ENCODE data around the gene SV2B.

The SV2B gene

DNA sequence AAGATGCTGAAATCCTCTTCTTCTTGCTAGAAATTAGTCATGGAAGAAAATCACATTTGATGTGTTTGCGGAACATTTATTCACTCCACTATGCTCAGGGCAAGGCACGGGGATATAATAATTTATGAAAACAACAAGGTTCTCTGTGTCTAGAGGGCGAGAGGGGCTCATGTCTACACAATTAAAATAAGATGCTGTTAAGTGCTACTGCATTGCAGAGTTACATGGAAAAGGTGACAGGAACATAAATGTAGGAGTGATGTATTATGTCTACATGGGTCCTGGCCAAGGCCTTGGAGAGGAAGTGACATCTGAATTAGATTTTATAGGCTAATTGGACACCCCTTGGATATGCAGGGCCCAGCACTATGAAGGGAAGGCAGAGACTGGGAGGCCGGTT is 96.1 kb downstream of the SV2B start:
- H3K9me3 ChIP-seq (ENCODE audit: control insufficient read depth, low read length), result no peaks in the 10 kb centered on the region
- no peak overlapping the region for H3K9ac ChIP-seq (ENCODE audit: low read length)
- H3K4me1 ChIP-seq (ENCODE audit: control insufficient read depth, insufficient read depth, low read length), result no peaks in the 10 kb centered on the region
- H3K4me3 ChIP-seq (ENCODE audit: low read length), result no peak overlapping the region
- DNase-seq (ENCODE audit: low read depth), result no peak
- peaks cover 6% of the 10 kb centered on the region for H3K27me3 ChIP-seq (replicated peaks; ENCODE audit: control insufficient read depth, insufficient read depth, low read length)
- H3K36me3 ChIP-seq (ENCODE audit: control insufficient read depth, insufficient read depth, low read length, severe bottlenecking), result no peaks in the 10 kb centered on the region

DNA sequence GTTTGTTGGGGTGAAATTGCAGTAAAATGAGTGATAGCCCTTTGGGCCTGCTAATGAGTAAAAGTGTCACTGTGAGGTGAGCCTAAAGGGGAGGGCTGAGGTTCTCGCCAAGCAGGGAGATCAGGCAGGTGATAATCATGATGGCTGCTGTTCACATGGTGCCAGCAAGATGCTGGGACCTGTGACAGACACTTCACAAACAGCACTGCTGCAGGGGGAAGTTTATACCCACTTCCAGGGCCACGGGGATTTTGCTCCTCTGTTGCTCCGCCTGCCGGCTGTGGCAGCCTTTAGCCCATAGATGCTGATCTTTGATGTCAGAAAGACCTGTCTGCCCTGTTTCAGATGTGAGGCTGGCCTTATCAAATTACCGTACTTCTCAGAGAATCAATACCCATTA is 96.7 kb downstream of the SV2B start:
- Histone ChIP-seq H3K9me3 (ENCODE audit: control insufficient read depth, low read length) (no peaks in the 10 kb centered on the region), H3K4me3 (ENCODE audit: low read length) (no peak overlapping the region), H3K27me3 (replicated peaks; ENCODE audit: control insufficient read depth, insufficient read depth, low read length) (peaks cover 10% of the 10 kb centered on the region), H3K9ac (ENCODE audit: low read length) (no peak overlapping the region), H3K4me1 (ENCODE audit: control insufficient read depth, insufficient read depth, low read length) (no peaks in the 10 kb centered on the region), H3K36me3 (ENCODE audit: control insufficient read depth, insufficient read depth, low read length, severe bottlenecking) (no peaks in the 10 kb centered on the region)
- DNase-seq (ENCODE audit: low read depth), result no peak

DNA sequence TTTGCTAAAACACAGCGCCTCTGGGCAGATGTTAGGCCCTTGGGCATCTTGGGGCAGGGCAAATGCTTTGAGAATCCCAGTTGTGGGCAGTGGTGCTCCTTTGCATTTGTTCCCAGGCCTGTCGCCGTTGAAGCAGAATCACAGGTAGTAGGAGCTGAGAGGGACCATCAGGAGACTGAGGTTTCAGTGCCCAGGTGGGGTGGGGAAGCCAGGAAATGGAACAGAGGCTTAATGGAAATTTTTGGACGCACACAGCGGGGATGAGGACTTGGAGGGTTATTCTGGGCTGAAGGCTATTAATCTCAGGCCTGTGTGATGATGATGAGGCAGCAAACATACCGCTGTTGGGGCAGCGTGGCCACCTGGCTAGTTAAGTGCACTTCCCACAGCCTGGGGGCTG is 99.5 kb downstream of the SV2B start:
- peaks cover 10% of the 10 kb centered on the region for H3K27me3 ChIP-seq (replicated peaks; ENCODE audit: control insufficient read depth, insufficient read depth, low read length)
- H3K4me1 ChIP-seq (ENCODE audit: control insufficient read depth, insufficient read depth, low read length), result no peaks in the 10 kb centered on the region
- H3K9me3 ChIP-seq (ENCODE audit: control insufficient read depth, low read length), result no peaks in the 10 kb centered on the region
- H3K9ac ChIP-seq (ENCODE audit: low read length), result no peak overlapping the region
- DNase-seq (ENCODE audit: low read depth), result no peak
- H3K4me3 ChIP-seq (ENCODE audit: low read length), result no peak overlapping the region
- H3K36me3 ChIP-seq (ENCODE audit: control insufficient read depth, insufficient read depth, low read length, severe bottlenecking), result no peaks in the 10 kb centered on the region

DNA sequence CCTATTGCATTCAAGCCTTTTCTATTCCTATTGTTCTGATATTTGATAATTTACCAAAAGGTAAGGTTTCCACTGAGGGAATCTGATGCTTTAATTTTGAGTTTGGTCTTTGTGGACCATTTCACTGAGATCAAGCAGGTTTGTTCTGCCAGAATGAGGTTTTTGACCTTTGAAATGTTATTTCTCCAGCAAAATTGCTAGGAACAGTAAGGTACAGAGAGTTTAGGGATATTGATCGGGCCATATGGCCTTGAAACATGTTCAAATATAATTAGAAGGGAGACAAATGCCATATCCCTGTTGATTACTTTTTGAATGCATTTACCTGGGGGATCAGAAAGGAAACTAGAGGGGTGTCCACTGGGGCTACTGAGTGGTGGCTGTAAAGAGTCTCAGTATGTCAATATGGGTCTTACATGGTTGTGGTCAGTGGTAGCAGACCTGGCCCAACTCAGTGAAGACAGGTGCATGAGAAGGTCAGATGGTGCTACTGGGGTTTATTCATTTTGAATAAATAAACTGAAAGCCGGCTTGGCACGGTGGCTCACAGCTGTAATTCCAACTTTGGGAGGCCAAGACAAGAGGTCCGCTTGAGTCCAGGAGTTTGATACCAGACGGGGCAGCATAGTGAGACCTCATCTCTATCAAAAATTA is 100.2 kb downstream of the SV2B start:
- peaks cover 10% of the 10 kb centered on the region for H3K27me3 ChIP-seq (replicated peaks; ENCODE audit: control insufficient read depth, insufficient read depth, low read length)
- H3K36me3 ChIP-seq (ENCODE audit: control insufficient read depth, insufficient read depth, low read length, severe bottlenecking), result no peaks in the 10 kb centered on the region
- H3K4me3 ChIP-seq (ENCODE audit: low read length), result no peak overlapping the region
- no peak overlapping the region for H3K9ac ChIP-seq (ENCODE audit: low read length)
- no peaks in the 10 kb centered on the region for H3K9me3 ChIP-seq (ENCODE audit: control insufficient read depth, low read length)
- no peaks in the 10 kb centered on the region for H3K4me1 ChIP-seq (ENCODE audit: control insufficient read depth, insufficient read depth, low read length)
- no peak for DNase-seq (ENCODE audit: low read depth)

DNA sequence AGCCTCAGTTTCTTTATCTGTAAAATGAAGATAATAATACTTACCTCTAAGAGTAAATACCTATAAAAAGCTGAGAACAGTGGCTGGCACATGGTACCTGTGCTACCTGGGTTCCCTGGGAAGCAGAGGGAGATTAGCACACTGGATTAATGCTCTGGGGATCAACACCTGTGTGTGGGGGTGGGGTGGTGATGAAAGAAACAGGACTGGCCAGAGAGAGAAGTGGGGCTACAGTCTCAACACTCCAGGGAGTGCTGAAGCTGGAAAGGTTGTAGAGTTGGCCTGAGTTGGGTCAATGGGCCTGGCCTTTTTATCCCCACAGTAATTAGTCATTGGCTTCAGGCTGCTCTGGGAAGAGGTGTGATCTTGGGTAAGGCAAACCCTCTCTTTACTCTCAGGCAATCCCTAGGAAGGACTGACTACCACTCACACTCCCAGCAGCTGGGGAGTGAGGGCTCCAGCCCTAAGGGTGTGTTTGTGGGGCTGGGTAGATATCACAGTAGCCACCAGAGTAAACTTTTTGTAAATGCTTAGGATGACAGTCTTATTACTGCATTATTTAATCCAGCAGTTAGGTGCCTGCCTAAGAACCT is 102.5 kb downstream of the SV2B start:
- no peaks in the 10 kb centered on the region for H3K4me1 ChIP-seq (ENCODE audit: control insufficient read depth, insufficient read depth, low read length)
- H3K4me3 ChIP-seq (ENCODE audit: low read length), result no peak overlapping the region
- no peaks in the 10 kb centered on the region for H3K9me3 ChIP-seq (ENCODE audit: control insufficient read depth, low read length)
- DNase-seq (ENCODE audit: low read depth), result no peak
- peaks cover 11% of the 10 kb centered on the region for H3K27me3 ChIP-seq (replicated peaks; ENCODE audit: control insufficient read depth, insufficient read depth, low read length)
- no peak overlapping the region for H3K9ac ChIP-seq (ENCODE audit: low read length)
- no peaks in the 10 kb centered on the region for H3K36me3 ChIP-seq (ENCODE audit: control insufficient read depth, insufficient read depth, low read length, severe bottlenecking)

DNA sequence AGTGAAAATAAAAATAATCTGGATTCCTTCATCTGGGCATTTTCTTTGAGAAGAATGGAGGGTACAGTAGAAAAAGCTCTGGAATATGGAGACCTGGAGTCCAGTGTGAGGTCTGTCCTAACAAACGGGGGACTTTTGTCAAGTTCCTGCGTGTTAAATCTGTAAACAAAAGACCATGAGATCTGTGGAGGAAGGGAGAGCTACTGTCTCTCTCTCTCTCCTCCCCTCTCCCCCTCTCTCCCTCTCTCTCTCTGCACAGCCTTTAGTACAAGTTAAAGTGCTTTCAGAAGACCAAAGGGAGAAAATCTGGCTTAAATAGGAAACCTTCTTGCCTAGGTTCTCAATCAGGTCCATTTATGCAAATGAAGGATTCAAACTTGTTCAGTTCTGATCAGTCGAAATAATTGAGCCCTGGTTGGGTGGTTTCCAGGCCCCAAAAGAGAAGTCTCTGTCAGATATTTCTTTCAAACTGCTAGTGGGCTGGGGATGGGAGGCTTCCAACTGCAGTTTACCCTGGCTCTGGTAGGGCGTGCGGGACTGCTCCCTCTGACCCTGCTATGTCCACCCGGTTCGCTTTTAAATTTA is 103.7 kb downstream of the SV2B start:
- no peaks in the 10 kb centered on the region for H3K9me3 ChIP-seq (ENCODE audit: control insufficient read depth, low read length)
- DNase-seq (ENCODE audit: low read depth), result no peak
- H3K36me3 ChIP-seq (ENCODE audit: control insufficient read depth, insufficient read depth, low read length, severe bottlenecking), result no peaks in the 10 kb centered on the region
- no peaks in the 10 kb centered on the region for H3K4me1 ChIP-seq (ENCODE audit: control insufficient read depth, insufficient read depth, low read length)
- H3K9ac ChIP-seq (ENCODE audit: low read length), result no peak overlapping the region
- H3K27me3 ChIP-seq (replicated peaks; ENCODE audit: control insufficient read depth, insufficient read depth, low read length), result peaks cover 21% of the 10 kb centered on the region
- no peak overlapping the region for H3K4me3 ChIP-seq (ENCODE audit: low read length)

DNA sequence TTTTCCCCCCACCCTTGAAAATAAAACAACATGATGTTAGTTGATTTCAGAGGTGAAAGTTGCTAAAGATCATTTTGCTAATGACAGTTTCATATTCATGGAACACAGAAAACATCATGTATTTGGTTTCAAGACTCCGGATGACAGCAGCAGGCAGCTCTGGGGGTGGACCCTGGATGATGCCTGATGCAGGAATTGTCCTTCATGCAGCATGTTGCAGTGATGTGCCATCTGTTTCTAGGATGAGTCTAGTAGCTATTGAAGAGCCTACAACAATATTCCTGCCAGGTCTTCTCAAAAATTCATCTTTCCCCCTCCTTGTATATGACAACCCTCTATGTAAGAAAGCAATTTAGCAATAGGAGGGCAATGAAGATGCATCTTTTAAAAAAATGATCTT is 108.3 kb downstream of the SV2B start:
- Histone ChIP-seq H3K4me1 (ENCODE audit: control insufficient read depth, insufficient read depth, low read length) (no peaks in the 10 kb centered on the region), H3K36me3 (ENCODE audit: control insufficient read depth, insufficient read depth, low read length, severe bottlenecking) (no peaks in the 10 kb centered on the region), H3K9ac (ENCODE audit: low read length) (no peak overlapping the region), H3K4me3 (ENCODE audit: low read length) (no peak overlapping the region), H3K9me3 (ENCODE audit: control insufficient read depth, low read length) (peaks cover under 1% of the 10 kb centered on the region), H3K27me3 (replicated peaks; ENCODE audit: control insufficient read depth, insufficient read depth, low read length) (peaks cover 14% of the 10 kb centered on the region)
- DNase-seq (ENCODE audit: low read depth), result no peak

DNA sequence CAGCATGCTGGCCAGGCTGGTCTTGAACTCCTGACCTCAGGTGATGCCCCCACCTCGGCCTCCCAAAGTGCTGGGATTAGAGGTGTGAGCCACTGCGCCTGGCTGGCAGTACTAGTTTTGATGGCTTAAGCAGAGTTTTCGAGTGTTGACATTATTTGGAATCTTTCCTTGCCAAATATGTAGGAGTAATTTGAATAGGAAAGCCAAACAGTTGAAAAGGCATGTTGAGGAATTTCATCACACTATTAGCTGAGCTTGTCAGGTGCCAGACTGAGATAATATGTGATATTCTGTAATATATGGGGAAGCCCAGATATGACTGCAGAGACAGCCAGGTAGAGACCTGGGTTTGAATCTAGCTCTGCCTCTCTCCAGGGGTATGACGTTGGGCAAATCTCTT is 109.3 kb downstream of the SV2B start:
- DNase-seq (ENCODE audit: low read depth), result no peak
- Histone ChIP-seq H3K4me3 (ENCODE audit: low read length) (no peak overlapping the region), H3K9ac (ENCODE audit: low read length) (no peak overlapping the region), H3K27me3 (replicated peaks; ENCODE audit: control insufficient read depth, insufficient read depth, low read length) (peaks cover 14% of the 10 kb centered on the region), H3K4me1 (ENCODE audit: control insufficient read depth, insufficient read depth, low read length) (no peaks in the 10 kb centered on the region), H3K36me3 (ENCODE audit: control insufficient read depth, insufficient read depth, low read length, severe bottlenecking) (no peaks in the 10 kb centered on the region), H3K9me3 (ENCODE audit: control insufficient read depth, low read length) (peaks cover 10% of the 10 kb centered on the region)

DNA sequence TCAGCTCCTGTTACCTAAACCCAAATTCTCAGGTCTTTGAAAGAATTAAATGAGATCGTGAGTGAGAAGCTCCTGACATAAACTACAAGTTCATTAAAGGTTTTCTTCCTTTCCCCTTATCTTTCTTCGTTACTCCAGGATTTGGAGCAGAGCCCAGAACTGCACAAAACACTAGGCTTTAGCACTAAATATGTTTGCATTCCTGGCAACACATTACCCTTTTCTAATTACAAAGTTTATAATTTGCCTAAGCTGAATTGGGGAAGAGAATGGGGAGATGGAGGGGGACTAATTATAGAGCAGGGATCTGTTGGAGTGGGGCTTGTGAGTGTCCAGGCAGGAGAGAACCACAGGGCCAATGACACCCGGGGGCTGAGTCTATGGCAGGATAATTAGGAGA is 109.7 kb downstream of the SV2B start:
- Histone ChIP-seq H3K9ac (ENCODE audit: low read length) (no peak overlapping the region), H3K9me3 (ENCODE audit: control insufficient read depth, low read length) (peaks cover 10% of the 10 kb centered on the region), H3K36me3 (ENCODE audit: control insufficient read depth, insufficient read depth, low read length, severe bottlenecking) (no peaks in the 10 kb centered on the region), H3K4me3 (ENCODE audit: low read length) (no peak overlapping the region), H3K27me3 (replicated peaks; ENCODE audit: control insufficient read depth, insufficient read depth, low read length) (peaks cover 14% of the 10 kb centered on the region), H3K4me1 (ENCODE audit: control insufficient read depth, insufficient read depth, low read length) (no peaks in the 10 kb centered on the region)
- no peak for DNase-seq (ENCODE audit: low read depth)

DNA sequence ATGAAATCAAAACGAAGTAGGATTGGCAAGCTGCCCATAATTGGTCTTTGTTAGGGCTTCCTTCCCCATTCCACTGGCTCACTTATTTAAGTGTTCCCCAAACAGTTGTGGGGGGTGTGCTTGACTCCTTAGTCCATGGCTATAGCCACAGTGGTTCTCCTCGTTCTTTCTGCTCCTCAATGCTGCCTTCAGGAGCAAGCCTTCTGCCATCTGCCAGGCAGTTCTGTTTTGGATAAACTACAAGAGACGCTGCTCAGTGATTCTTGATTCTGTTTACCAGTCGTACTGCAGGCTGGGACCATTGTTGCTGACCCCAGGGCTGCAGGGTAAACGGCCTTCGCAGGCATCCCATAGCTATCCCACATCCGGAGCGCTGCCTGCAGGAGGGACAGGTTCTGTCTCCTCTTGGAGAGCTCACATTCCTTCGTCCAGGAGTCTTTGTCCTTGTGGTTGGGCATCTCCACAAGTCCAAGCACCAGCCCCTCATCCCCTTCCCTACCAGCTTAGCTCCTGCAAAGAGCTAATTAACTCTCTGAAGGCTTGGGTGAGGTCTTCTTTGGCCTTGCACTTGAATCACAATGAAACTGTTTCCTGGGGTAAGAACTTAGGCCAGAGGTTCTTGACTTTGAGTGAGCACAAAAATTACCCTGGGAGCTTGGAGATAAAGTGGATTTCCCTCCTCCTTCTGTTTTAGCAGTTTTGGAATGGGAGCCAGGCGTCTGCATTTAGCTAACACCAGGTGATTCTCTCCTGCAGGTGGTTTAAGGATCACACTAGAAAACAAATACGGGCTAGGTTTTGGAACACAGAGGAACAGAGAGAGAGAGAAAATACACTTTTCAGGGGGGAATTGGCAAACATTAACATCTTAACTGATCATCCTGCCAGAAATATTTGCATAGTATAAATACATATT is 114.9 kb downstream of the SV2B start:
- no peaks in the 10 kb centered on the region for H3K36me3 ChIP-seq (ENCODE audit: control insufficient read depth, insufficient read depth, low read length, severe bottlenecking)
- peaks cover 10% of the 10 kb centered on the region for H3K9me3 ChIP-seq (ENCODE audit: control insufficient read depth, low read length)
- DNase-seq (ENCODE audit: low read depth), result no peak
- H3K9ac ChIP-seq (ENCODE audit: low read length), result no peak overlapping the region
- no peak overlapping the region for H3K4me3 ChIP-seq (ENCODE audit: low read length)
- no peaks in the 10 kb centered on the region for H3K4me1 ChIP-seq (ENCODE audit: control insufficient read depth, insufficient read depth, low read length)
- peaks cover 5% of the 10 kb centered on the region for H3K27me3 ChIP-seq (replicated peaks; ENCODE audit: control insufficient read depth, insufficient read depth, low read length)

DNA sequence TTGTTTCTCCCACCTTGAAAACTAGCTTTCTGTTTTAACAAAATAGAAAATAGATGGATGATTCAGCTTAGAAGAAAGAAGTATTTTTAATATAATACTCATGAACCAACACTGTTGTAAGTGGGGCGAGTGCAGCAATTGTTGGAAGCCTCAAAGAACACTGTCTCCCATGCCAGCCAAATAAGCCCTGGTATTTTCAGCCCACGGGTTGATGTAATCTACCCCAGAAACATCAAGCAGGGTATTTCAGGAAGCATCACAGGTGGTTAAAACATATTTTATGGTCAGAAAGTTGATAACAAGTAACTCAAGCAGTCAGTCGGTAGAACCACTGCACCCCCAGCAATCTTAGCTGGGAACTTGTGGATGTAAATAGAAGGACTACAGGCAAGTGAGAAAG is 115.9 kb downstream of the SV2B start:
- H3K36me3 ChIP-seq (ENCODE audit: control insufficient read depth, insufficient read depth, low read length, severe bottlenecking), result no peaks in the 10 kb centered on the region
- DNase-seq (ENCODE audit: low read depth), result no peak
- no peak overlapping the region for H3K4me3 ChIP-seq (ENCODE audit: low read length)
- peaks cover 9% of the 10 kb centered on the region for H3K27me3 ChIP-seq (replicated peaks; ENCODE audit: control insufficient read depth, insufficient read depth, low read length)
- no peak overlapping the region for H3K9ac ChIP-seq (ENCODE audit: low read length)
- H3K4me1 ChIP-seq (ENCODE audit: control insufficient read depth, insufficient read depth, low read length), result no peaks in the 10 kb centered on the region
- peaks cover 10% of the 10 kb centered on the region for H3K9me3 ChIP-seq (ENCODE audit: control insufficient read depth, low read length)
